Omental fat pad (tissue), 4 donors: ENCODE measurements around the gene OAF. TPM values are rescaled to one million over a fixed set of nuclear protein-coding genes. Genes with fewer than 3 reads are reported as not detected.
"Not testable (repeated sequence)": the region's sequence is repeated elsewhere in the genome, so short reads cannot be mapped to it uniquely, and the experiment has no call there.

Source experiments
- ATAC-seq: fragments of 150-250 bp; one replicate; pipeline ENCODE4 v1.9.1; 2016; ENCODE audit warnings: mild to moderate bottlenecking, moderate library complexity; ENCODE audit not compliant: low FRiP score
- DNase-seq: peaks from one replicate; pipeline ENCODE4 v3.0.0-alpha.2; 2019; ENCODE audit warnings: low spot score
- total RNA-seq, 4 donors: library from RNA; depleted of rRNA; stranded (reverse); fragments of >200 nt; gene quantifications; one replicate each; pipeline ENCODE4 v1.1.0, GENCODE V29; 2016
- TF ChIP-seq, protein P1 (sequence below), 3 donors: fragments of 450-650 bp; IDR thresholded peaks; one replicate each; pipeline ENCODE4 v1.5.1; 2016 to 2017; ENCODE audit warnings: antibody characterized with exemption in 3 of 3, mild to moderate bottlenecking in 3 of 3, moderate library complexity in 2 of 3

OAF gene
- total RNA-seq, 4 donors from 2014 or later, result 32.3 to 97.4 (median 67.0) TPM

DNA sequence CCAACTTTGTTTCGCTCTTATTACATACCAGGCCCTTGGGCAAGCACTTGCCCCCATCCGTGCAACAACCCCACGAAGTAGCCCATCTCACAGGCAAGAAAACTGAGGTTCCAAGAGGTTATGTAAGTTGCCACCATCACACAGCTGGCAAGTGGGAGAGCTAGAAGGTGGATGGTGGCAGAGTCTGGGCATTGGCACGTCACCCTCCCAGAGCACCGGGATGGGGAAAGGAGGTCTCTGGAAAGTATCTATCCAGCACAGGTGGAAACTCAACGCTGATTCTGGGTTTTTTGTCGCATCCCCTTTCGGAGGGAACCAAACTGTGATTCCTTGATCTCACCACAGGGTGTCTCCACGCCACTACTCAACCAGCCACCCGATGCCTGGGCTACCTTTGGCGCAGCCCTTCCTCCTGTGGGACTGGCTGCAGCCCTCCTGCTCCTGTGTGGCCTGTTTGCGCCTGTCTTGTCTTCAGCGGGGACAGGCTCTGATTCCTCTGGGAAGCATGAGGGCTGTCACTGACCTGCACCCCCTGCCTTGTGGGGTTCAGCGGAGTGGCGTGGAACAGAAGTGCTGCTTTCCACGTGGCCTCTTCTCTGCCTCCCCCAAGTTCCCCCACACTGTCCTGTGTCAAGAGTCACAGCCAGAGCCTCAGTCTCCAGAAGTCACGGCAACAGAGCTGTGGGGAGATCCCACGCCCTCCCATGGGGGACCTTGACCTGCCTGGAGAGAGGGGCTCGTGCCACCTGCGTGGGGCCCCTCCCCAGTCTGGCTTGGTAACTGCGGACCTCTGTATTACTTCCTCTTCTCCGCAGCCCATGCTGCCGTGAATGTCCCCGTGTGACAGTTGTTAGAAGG is 38.5 kb upstream of the OAF start:
- peak; percentile 24 for DNase-seq
- TF ChIP-seq, protein P1, sequence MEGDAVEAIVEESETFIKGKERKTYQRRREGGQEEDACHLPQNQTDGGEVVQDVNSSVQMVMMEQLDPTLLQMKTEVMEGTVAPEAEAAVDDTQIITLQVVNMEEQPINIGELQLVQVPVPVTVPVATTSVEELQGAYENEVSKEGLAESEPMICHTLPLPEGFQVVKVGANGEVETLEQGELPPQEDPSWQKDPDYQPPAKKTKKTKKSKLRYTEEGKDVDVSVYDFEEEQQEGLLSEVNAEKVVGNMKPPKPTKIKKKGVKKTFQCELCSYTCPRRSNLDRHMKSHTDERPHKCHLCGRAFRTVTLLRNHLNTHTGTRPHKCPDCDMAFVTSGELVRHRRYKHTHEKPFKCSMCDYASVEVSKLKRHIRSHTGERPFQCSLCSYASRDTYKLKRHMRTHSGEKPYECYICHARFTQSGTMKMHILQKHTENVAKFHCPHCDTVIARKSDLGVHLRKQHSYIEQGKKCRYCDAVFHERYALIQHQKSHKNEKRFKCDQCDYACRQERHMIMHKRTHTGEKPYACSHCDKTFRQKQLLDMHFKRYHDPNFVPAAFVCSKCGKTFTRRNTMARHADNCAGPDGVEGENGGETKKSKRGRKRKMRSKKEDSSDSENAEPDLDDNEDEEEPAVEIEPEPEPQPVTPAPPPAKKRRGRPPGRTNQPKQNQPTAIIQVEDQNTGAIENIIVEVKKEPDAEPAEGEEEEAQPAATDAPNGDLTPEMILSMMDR (IDR thresholded peaks at IDR 0.05), result peak in 2 of 3 donors; percentile 39 to 91
- ATAC-seq, result peak; percentile 57

DNA sequence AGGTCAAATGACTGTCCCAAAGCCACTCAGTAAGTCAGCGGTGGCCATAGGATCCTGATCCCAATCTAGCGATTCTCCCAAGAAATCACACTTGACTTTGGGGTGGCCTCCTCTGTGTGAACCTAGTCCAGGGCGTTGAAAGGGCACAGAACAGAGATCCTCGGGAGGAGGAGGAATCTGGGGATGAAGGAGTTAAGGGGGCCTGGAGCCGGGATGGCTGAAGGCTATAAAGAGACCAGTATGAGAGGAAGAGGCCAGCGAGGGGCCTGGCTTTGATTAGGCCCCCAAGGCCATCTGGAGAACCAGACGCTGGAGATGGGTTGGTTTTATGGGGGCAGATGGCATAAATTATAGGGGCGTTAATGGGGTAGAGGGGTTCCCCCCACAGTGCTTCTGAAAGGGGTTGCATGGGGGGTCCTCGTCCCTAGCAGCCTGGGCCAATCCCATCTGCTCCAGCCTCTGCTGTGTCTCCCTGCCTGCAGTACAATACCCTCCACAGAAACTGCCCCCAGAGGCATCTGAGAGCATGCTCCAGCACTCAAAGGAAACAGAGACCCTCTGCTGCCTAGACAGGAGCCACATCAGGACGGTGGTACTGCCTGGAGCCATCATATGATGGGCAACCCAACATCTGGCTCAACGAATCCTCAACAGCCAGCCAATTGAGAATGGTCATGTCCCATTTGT is 37.7 kb upstream of the OAF start:
- DNase-seq (peak; percentile 15), ATAC-seq (no peak)
- TF ChIP-seq, protein P1 (IDR thresholded peaks at IDR 0.05), result no peak

DNA sequence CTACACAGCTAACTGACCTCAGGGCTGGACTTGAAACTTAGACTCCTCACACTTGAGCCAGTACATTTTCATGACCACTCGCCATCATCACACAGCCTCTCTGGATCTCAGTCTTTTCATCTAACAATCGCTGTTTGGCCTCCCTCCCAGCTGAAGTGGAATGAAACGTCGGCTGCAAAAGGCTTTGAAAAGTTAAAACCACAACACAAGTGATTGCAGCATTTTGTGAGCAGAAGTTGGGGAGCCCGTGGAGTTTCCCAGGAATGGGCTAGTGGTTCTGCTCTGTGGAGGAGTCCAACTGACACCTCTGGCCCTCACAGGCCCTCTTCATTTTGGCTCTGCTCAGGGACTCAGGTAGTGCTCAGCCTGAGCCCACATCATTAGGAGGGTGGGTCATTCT is 37.0 kb upstream of the OAF start:
- ATAC-seq, result no peak
- TF ChIP-seq, protein P1 (IDR thresholded peaks at IDR 0.05), result no peak
- DNase-seq, result no peak

DNA sequence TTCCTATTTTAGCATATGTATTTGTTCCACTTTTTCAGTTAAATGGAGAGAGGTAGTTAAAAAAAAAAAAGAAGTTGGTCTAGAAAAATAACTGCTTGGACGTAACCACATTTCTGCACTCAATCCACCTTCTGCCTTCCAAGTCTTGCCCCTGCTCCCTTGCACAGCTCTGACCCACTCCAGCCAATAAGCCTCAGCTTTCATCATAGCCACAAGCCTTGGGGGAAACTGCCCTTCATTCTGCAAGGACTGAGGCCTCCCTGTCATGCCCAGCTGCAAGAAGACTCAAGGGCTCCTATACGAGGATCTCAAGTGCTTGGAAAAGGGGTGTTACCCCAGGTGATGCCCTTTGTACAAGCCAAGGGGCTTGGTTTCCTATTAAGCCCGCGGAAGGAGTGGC is 36.0 kb upstream of the OAF start:
- TF ChIP-seq, protein P1 (IDR thresholded peaks at IDR 0.05), result no peak
- no peak for DNase-seq
- no peak for ATAC-seq

DNA sequence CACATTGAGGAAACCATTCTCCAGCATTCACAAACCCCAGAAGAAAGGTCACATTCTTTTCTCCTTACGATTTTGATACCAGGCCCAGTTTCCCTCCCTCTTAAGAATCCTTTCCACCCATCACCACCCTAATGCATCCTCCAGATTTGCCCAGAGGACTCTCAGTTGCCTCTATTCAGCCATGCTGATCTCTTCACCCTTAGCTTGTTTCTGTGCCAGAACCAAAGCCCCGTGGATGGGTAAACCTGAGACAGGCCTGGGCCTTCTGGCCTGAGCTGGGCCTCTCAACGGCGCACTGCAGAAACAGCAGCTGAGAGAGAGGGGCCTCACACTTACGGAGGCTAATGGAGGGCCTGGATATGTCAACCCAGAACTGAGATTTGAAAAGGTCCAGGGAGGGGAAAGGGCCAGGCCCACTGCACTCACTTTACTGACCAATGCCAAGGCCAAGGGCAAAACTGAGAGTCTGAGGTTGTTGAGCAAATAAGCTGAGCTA is 32.2 kb upstream of the OAF start:
- ATAC-seq, result no peak
- TF ChIP-seq, protein P1 (IDR thresholded peaks at IDR 0.05), result no peak
- DNase-seq, result no peak

DNA sequence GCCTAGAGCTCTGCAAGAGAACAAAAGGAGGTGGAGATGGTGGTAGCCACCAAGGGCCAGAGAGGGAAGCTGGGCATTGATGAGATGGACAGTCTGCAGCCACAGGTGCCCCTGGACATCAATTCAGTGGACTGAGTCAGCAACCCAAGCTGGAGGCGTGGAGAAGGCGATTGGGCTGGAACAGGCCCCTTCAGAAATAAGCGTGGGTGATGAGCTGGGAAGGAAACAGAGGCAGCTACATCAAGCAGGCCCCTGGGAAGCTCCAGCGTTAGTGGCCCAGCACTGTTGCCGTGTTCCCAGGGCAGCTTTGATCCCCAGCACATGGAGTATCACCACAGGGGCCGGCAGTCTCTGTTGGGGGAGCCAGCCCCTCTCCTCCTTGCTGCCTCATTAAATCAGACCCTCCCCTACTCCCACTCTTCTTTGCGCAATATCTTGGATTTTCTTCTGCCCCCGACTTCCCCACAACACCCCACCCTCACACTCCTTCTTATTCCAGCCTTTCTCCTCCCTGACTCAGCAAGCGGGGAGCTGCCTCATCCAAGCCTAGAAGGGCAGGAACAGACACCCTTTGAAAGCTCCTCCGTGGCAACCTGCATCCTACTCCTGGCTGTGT is 31.7 kb upstream of the OAF start:
- TF ChIP-seq, protein P1 (IDR thresholded peaks at IDR 0.05), result no peak
- ATAC-seq, result peak; percentile 50
- peak; percentile 21 for DNase-seq

DNA sequence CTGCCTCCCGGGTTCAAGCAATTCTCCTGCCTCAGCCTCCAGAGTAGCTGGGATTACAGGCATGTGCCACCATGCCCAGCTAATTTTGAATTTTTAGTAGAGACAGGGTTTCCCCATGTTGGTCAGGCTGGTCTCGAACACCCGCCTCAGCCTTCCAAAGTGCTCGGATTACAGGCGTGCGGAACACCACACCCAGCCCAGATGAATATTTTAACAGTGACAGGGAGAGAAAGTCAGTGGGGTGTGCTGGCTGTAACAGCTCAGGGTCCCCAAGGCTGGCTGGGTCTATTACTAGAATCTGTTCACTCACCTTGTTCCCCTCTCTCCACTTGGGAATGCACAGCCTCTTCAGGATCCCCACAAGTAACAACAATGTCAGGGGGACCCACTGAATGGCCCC is 30.8 kb upstream of the OAF start:
- peak; percentile 7 for DNase-seq
- ATAC-seq, result not testable (repeated sequence)
